Activated T-helper 1 cell treated with Interleukin-2 at 50 U/mL for 16 hours (primary cell): ENCODE results near the gene TBC1D10A.
A peak's percentile ranks its signal among the peaks of the same experiment; 100 is the strongest.

Source experiments
- DNase-seq: peaks from one replicate; pipeline ENCODE4 v3.0.0-alpha.2; 2020; ENCODE audit warnings: low read depth

The TBC1D10A gene

DNA sequence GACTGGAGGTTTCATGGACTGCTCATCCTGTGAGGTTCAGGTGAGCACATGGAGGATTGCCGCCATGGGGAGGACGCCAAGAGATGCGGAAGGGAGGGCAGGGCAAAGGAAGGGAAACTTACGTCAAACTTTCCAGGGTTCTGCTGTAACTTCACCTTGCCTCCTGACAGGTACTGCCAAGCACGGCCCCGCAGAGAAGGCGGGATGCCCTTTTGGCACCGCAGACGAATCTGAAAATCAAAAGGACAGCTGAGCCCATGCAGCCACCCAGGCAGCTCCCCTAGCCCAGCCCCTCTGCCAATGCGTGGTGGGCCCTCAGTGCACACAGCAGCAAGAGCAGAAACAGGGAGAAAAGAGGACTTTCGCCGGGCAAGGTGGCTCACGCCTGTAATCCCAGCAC is 27.4 kb downstream of the TBC1D10A start:
- DNase-seq: no peak

DNA sequence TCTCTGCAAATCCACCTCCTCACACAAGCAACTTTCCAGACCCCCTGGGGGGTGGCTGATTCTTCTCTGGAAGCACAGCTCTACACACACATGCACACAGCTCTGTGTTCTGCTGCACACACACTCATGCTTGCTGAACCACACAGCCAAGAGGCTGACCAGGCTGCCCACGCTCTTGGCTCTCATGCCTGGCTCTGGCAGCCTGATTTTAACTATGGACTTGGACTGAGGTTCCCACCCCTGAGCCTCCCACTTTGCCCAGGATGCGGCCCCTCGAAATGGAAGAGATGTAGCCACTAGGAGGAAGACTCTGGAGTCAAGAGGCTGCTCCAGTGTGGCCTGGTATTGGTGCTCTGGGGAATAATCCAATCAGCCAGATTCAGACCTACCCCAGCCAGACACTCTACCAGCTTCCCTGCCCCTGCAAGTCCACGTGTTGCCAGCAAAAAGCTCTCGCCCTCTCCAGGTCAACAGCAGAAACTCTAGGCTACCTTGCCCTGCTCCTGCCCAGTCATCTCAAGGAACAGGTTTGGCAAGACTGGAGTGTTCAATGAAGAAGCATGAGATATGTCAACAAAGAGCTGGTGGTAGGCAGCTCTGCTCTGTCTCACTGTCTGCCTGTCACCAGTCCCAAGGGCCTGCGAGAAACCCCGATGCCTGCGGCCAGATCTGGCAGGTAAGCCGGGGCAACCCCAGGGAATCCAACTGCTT is 28.6 kb downstream of the TBC1D10A start:
- DNase-seq: no peak

DNA sequence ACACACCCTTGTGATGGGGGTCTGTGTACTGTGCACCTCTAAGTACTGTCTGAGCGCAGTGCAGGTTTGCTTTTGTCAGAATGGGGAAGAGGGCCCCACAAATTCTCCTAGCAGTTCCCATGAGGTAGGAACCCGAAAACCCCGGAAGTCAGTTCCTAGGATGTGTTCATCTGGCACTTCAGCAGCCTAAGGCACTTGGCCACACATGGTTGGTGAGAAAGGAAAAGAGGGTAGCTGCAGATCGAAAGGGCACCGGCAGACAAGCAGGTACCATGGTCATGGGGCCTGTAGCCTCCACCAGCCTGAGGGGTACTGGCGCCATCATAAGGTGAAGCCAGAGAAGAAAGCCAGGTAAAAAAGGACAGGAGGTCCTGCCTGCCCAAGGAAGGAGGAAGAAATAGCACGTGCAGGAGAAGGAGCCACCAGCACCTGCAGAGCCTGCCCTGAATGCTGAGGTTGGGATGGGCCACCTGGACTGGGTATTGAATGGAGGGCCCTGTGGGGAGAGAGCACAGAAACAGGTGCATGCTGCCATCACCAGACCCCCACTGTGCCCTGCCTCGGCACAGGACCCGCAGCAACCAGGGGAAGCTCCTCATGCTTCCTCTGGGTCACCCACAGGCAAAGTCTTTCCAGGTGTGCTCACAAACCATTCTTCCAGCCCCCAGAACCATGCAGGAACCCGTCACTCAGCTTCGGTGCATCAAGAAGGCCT is 29.3 kb downstream of the TBC1D10A start:
- no peak for DNase-seq

DNA sequence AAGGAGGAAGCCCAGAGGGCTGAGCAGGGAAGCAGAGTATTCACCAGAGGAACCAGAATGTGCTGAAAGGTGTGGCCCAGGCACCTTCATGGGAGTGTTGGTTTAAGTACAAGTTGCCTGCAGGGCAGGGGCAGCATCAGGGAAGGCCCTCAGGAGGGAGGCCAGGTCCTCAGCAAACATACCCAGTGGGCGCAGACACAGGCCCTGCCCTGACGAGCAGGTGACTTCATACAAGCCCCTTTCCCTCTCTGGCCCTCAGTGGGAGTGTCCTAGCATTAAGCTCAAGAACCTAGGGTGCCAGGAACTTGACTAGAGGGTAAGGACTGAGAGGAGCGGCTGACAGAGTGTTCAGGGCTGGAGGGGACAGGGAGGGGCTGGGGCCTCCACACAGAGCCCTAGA is 29.9 kb downstream of the TBC1D10A start:
- DNase-seq: no peak

GRCh38 chr22:30296324-30296723 is 30.4 kb downstream of the TBC1D10A start:
- no peak for DNase-seq

- DNase-seq: no peak
Observed at GRCh38 chr22:30295576-30295975, 31.2 kb downstream of the TBC1D10A start.

DNA sequence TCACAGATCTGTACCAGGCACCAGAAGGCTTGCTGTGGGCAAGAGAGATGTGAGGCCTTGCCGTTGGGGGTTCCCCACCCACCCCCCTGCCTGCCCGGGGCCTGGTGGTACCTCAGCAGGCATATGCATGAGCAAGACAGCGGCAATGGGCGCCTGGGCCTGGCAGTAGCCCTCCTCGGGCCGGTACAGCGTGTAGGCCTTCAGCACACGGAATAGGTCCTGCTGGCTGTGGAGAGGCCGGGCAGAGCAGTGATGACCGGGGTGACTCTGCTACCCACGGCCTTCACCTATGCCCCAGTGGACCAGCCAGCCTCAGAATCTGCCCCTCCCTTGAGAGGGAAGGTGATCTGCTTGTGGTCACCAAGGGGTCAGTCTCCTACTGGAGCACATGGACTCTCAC is 31.9 kb downstream of the TBC1D10A start:
- DNase-seq: no peak

DNA sequence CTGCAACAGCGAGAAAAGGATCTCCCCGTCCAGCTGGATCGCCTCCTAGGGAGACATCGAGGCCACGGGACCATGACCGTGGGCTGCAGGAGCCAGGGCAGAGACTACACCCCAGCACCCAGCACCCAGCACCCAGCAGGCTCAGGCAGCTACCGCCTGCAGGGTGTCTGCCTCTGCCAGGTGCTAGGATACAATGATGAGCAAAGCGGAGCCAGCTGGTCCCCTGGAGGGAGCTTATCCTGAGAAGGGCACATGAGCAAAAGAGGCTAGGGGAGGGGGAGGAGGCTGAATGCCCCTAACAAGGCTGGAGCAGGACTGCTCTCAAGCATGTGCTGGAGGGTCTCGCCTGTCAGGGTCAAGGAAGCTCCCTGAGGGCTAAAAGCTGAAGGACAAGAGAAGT is 32.7 kb downstream of the TBC1D10A start:
- no peak for DNase-seq

DNA sequence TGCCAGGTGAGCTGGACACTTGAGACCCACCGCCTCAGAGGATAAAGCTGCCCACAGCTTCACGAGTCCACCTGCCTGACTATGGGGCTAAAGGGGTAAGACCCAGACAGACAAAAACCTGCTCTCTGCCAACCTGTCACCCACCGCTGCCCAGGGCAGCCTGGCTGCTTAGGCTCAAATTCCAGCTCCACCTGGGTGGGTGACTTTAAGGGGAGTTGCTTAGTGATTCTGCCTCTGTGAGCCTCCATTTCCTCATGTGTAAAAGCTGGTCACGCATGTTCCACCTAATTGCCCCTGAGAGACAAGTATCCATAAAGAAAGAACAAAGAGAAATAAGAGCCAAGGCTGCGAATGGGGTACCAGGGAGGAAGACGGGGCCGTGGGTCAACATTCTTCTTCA is 33.7 kb downstream of the TBC1D10A start:
- no peak for DNase-seq

DNA sequence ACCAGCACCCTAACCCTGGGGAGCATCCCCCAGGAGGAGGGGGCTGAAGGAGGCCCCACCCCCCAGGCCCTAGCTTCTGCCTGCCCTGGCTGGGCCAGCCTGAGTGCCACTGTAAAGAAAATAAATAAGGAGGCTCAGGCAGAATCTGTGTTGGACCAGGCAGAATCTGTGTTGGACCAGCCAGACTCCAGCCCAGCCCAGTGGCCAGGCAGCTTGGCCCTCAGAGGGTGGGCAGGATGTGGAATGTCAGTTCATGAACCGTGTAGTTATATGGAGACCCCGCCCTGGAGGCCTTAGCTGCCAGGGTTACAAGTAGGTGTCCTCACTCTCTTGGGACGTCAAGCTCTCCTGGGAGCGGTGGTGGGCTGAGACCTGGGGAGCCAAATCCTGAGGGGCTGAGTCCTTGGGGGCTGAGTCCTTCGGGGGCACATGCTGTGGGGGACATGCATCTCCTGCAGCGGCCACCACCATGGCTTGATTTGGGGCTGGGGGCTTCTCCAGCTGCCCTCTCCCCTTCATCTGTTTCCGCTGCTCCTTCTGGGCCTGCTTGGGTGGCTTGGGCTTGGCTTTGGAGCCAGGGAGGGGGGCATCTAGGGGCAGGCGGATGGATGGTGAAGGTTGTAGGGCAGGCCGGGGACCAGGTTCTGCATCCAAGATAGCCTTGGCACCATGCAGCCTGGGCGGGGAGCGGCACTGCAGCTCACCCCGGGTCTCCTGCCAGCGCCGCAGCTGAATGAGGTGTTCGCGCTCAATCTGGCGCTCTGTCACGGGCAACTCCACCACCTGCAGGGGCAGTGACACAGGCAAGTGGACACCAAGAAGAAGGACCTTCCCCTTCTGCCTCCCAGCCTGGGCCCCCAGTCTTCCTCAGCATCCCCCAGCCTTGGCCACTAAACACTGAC is 34.4 kb downstream of the TBC1D10A start:
- DNase-seq: no peak

GRCh38 chr22:30291058-30291892 is 35.5 kb downstream of the TBC1D10A start:
- no peak for DNase-seq

DNA sequence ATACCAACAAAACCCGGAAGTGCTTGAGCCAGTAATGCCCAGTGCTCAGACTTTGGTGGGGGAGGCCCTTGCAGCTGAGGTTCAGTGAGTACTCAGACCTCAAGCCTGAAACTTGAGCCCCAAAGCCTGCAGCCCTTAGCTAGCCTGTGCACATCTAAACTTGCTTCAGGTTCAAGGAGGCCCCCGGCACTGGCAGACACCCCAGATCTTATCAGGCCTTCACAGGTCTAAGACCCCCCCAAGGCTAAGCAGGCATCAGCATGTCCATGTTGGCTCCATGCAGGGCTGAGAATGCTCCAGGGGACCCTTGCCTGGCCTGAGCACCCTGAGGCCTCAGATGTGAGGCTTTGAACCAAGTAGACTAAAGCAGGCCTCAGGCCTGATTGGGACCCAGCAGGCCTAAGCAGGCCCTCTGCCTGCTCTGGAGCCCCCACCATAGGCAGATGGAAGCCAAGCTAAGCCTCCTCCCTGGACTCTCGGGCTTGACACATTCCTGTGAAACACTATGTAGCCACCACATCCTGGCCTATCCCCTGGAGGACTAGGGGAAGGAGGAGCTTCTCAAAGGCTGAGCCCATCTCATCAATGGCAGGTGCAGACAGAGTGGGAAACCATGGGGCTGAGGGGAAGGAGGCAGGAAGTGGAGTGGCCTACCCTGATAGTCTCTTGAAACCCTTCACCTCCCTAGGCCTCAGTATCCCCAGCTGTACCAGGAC is 36.2 kb downstream of the TBC1D10A start:
- DNase-seq: no peak

DNA sequence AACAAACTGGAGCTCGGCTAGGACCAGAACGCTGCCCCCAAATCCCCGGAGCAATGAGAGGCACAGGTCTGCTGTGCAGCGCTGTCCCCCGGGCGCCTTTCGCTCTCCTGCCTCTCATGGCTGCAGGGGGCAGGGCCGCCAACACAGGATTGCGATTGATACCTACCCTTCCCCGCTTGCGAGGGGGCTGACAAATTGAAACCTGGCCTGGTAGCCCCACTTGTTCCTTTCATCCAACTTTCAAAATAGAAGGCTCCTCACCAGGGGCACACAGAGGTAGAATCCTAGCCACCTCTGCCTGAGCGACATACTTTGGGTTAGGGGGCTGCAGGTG is 36.8 kb downstream of the TBC1D10A start:
- DNase-seq: no peak

DNA sequence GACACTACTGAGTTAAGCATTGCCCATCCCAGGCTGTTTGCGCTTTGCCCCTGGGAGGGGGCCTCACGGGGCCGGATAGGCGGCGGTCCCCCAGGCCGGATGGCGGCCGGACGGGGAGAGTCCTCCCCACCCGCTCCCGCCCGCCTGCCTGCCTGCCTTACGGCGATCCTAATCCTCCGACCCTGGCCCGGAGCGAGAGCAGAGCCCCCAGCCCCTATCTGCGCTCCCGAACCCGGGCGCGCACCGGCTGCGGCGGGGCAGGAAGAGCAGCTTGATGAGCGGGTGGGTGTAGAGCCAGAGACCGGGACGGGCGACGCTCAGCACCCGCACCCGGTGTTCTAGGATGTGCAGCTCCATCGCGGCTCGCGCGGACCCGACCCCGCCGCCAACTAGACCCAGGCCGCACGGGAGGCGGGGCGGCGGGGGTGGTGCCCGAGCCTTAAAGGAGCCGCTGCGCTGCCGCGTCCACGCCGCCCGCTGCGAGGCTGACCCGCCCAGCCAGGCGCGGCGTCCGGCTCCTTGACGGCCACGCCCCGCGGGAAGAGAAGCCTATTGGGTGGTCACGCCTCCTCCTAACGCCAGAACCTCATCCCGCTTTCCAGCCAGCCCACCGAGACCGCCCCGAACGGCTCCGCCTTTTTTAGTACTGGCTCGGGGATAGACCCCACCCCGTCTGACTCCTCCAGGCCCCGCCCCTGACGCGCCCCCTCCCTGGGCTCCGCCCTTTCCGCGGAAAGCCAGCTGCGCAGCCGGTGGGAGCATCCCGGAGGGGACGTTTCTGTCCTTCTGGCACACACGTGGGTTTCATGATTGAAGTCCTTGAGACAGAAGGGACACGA is 37.4 kb downstream of the TBC1D10A start, which contains the start of gene CASTOR1:
TSS of gene CASTOR1 (minus strand) at position 365 of the 839 bp plus-strand sequence. CDS start at position 357, 8 bp downstream.
- peak; percentile 81 for DNase-seq

DNA sequence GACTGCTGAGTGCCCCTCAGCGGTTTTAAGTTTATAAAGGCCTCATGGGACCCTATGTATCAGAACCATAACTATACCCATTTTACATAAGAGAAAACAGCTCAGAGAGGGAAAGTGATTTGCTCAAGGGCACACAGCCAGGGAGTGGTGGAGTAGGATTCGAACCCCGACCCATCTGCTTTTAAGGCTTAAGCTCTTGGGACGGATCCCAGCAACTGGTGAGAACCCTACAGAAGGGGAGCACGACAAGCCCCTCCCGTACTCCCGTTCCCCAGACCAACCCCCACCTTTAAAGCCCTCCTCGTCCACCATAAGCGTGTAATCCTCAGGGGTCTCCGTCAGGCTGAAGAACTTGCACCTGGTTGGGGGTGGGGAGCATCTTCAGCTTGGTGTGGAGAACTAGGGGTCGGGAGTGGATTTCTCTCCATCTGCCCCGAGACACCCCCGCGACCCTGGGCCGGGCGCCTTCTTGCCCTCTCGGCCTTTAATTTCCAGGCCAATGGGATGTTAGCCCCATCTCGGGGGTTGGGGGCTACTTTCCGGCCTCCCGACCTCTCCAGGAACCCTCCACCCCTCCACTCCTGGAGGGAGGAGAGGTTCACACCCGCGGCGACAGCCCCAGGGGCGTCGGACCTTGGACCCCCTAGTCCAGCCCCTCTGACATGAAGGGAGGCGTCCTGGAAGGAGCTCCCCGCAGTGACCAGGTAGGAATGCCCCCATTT is 38.2 kb downstream of the TBC1D10A start:
- DNase-seq: no peak

DNA sequence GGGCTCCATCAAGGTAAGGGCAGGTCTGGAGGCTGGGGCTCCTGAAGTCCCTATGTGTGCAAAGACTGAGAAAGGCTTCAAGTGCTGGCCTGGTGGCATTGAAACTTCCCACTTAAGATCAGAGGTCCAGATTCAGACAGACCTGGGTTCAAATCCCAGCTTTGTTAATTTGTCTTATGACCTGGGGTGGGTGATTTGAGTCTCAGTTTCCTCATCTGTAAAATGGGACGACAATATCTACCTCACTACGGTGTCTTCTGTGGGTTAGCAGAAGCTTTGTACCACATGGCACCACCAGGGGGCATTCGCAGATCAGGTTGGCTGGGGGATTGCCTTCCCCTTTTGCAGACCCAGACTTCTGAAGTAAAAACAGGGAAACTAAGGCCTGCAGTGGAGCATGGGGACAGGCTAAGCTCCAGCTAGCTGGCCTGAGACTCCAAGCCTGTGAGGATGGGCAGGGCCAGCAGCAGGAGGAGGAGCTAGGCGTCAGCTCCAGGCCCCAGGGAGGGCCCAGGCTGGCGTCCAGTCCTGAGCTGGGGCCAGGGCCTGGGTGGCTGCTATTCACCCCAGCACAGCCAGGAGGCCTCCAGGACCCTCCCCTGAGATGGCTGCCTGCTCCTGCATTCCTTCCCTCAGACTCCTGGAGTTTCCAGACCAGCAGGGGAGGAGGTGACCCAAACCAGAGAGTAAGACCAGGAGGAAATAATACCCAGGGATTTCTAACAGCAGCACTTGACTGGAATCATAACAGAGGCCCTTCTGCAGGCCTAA is 38.9 kb downstream of the TBC1D10A start:
- DNase-seq: peak; percentile 73

DNA sequence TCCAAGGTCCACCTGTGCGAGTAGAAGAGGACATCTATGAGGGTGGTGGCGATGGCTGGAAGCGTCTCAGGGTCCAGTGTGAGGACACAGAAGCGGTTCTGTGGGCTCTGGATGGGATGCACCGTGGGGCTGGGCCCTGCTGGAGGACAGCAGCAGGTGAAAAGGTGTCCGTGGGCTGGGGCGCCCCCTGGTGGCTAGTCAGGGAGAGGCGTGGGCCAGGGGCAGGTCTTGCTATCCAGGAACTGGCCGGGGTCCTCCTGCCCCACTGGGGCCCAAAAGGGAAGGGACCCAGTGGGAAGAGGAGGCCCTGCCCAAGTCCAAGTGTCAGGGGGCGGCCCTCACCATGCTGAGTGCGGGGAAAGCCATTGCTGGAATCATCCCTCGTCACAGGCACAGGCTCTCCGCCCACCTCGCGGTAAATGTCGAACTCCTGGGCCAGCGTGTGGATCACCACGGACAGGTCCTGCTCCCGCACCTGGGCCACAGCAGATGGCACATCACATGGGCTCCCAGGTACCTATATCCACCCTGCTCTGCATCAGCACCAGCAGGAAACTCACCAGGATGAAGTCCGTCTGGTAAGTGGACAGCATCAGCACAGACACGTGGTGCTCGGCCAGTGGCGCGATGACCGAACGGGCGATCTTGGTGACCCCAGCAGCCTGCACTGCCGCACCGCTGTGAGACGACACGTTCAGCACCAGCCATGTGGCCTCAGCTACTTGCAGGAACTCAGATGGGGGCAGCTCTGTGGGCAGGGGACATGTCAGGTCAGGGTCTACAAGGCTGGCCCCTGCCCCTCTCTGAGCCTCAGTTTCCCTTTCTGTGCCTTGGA is 39.7 kb downstream of the TBC1D10A start:
- DNase-seq: peak; percentile 76

DNA sequence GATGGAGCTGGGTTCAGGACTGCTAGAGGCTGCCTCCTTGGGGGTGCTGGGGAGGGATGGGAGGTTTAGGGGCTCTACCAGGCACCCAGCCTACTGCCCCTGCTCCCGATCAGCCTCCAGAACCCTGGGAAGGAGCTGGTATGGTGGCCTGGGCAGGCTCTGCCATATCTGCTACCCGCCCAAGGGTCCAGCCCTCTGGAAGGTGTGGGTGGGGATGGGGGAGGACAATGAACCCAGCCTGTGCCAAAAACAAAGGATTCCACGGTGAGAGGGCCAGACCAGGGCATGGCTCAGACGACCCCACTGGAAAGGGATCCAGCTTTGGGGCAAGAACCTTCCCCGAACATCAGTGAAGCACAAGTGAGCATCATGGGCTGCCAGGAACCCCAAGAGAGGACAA is 40.4 kb downstream of the TBC1D10A start:
- no peak for DNase-seq
